GM19372 (cell line): ENCODE data around the gene CELF2.

Experiments used
- ATAC-seq: cut with Tn5 transposase; IDR thresholded peaks from one replicate; pipeline ENCODE4 v1.9.1; 2021; ENCODE audit warnings: mild to moderate bottlenecking, low read depth, moderate library complexity; ENCODE audit not compliant: unreplicated experiment

CELF2 gene

GRCh38 chr10:11240641-11241040 is 223.0 kb downstream of the CELF2 start:
- ATAC-seq: no peak

GRCh38 chr10:11242443-11243387 is 225.0 kb downstream of the CELF2 start:
- peak; percentile 38 for ATAC-seq

- no peak for ATAC-seq
Observed at GRCh38 chr10:11243425-11244222, 226.0 kb downstream of the CELF2 start.

- ATAC-seq: no peak
Observed at GRCh38 chr10:11245095-11245479, 227.4 kb downstream of the CELF2 start.

GRCh38 chr10:11245510-11245909 is 227.8 kb downstream of the CELF2 start:
- ATAC-seq: peak; percentile 28

GRCh38 chr10:11245981-11246590 is 228.4 kb downstream of the CELF2 start:
- ATAC-seq: no peak

GRCh38 chr10:11246752-11247467 is 229.2 kb downstream of the CELF2 start:
- ATAC-seq: peak; percentile 39

- ATAC-seq: no peak
Observed at GRCh38 chr10:11249152-11249807, 231.6 kb downstream of the CELF2 start.

- no peak for ATAC-seq
Observed at GRCh38 chr10:11249808-11250195, 232.1 kb downstream of the CELF2 start.

- ATAC-seq: no peak
Observed at GRCh38 chr10:11250304-11250703, 232.6 kb downstream of the CELF2 start.

GRCh38 chr10:11252887-11253286 is 235.2 kb downstream of the CELF2 start:
- no peak for ATAC-seq

- no peak for ATAC-seq
Observed at GRCh38 chr10:11253385-11254002, 235.8 kb downstream of the CELF2 start.

- no peak for ATAC-seq
Observed at GRCh38 chr10:11255156-11255555, 237.5 kb downstream of the CELF2 start.

- no peak for ATAC-seq
Observed at GRCh38 chr10:11255796-11256444, 238.2 kb downstream of the CELF2 start.

- ATAC-seq: no peak
Observed at GRCh38 chr10:11256896-11257295, 239.2 kb downstream of the CELF2 start.

- ATAC-seq: no peak
Observed at GRCh38 chr10:11257440-11258090, 239.9 kb downstream of the CELF2 start.

- no peak for ATAC-seq
Observed at GRCh38 chr10:11260170-11260569, 242.5 kb downstream of the CELF2 start.

- no peak for ATAC-seq
Observed at GRCh38 chr10:11261143-11261542, 243.5 kb downstream of the CELF2 start.
